Loucy (cell line): ENCODE measurements around the gene CACNA1I.

Experiments
- EZH2phosphoT487 ChIP-seq: fragments of 200-600 bp; IDR thresholded peaks from 2 replicates; pipeline ENCODE4 v1.6.1; 2018; ENCODE audit warnings: antibody characterized with exemption, mild to moderate bottlenecking, moderate library complexity, borderline replicate concordance
- TF ChIP-seq, protein P1 (sequence below): fragments of 200-600 bp; sonication (generic); conservative IDR thresholded peaks from 2 replicates; pipeline ENCODE4 v1.5.1; 2014; ENCODE audit warnings: mild to moderate bottlenecking, antibody characterized with exemption, low read length

DNA sequence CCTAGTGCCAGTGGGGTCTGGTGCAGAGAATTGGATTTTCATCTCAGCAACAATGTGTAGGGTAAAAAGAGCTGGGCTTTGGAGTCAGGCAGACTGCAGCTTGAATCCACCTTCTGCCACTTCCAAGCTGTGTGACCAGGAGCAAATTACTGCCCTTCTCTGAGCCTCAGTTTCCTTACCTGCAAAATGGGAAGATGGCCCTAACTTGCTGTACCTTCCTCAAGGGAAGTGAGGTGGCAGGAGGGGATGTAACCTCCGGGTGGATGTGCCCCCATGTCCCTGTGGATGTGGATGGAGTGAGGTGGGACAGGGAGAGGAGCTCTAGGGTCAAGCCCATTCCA is 90.9 kb downstream of the CACNA1I start:
- TF ChIP-seq, protein P1, sequence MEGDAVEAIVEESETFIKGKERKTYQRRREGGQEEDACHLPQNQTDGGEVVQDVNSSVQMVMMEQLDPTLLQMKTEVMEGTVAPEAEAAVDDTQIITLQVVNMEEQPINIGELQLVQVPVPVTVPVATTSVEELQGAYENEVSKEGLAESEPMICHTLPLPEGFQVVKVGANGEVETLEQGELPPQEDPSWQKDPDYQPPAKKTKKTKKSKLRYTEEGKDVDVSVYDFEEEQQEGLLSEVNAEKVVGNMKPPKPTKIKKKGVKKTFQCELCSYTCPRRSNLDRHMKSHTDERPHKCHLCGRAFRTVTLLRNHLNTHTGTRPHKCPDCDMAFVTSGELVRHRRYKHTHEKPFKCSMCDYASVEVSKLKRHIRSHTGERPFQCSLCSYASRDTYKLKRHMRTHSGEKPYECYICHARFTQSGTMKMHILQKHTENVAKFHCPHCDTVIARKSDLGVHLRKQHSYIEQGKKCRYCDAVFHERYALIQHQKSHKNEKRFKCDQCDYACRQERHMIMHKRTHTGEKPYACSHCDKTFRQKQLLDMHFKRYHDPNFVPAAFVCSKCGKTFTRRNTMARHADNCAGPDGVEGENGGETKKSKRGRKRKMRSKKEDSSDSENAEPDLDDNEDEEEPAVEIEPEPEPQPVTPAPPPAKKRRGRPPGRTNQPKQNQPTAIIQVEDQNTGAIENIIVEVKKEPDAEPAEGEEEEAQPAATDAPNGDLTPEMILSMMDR = no peak
- no peak for TF ChIP-seq EZH2phosphoT487
